Liver (tissue), 9 donors: ENCODE results near the gene PRKN. TPM values are rescaled to one million over a fixed set of nuclear protein-coding genes. Genes with fewer than 3 reads are reported as not detected.

Source experiments
- DNase-seq: peaks from one replicate; pipeline ENCODE4 v3.0.0-alpha.2; 2017; ENCODE audit warnings: low spot score
- H3K27ac ChIP-seq, 2 donors: one replicate each; pipeline ENCODE4 v1.7.0; 2013; ENCODE audit warnings: inconsistent platforms in 2 of 2, low read length in 2 of 2, control low read depth in 1 of 2, low read depth in 1 of 2, mild to moderate bottlenecking in 1 of 2
- H3K27me3 ChIP-seq, 4 donors: one replicate each; pipeline versions ENCODE4 v1.6.1 to v1.7.0; 2013; ENCODE audit warnings: low read length in 3 of 4, inconsistent platforms in 1 of 4, mild to moderate bottlenecking in 1 of 4, moderate library complexity in 1 of 4; ENCODE audit not compliant: control insufficient read depth in 4 of 4, insufficient read depth in 4 of 4
- H3K36me3 ChIP-seq, 4 donors: one replicate each; pipeline versions ENCODE4 v1.6.1 to v1.7.0; 2013; ENCODE audit warnings: low read length in 3 of 4, mild to moderate bottlenecking in 3 of 4, low read depth in 1 of 4, moderate library complexity in 1 of 4; ENCODE audit not compliant: control insufficient read depth in 4 of 4, insufficient read depth in 3 of 4
- H3K4me1 ChIP-seq, 4 donors: one replicate each; pipeline versions ENCODE4 v1.6.1 to v1.7.0; 2013; ENCODE audit warnings: low read length in 3 of 4, mild to moderate bottlenecking in 3 of 4, moderate library complexity in 1 of 4; ENCODE audit not compliant: control insufficient read depth in 4 of 4, insufficient read depth in 4 of 4
- H3K4me3 ChIP-seq, 3 donors: one replicate each; pipeline versions ENCODE4 v1.6.1 to v1.7.0; 2013; ENCODE audit warnings: low read length in 3 of 3, control low read depth in 1 of 3, low read depth in 1 of 3, mild to moderate bottlenecking in 1 of 3
- H3K9ac ChIP-seq, 2 donors: one replicate each; pipeline ENCODE4 v1.7.0; 2013; ENCODE audit warnings: low read length in 2 of 2, mild to moderate bottlenecking in 2 of 2, moderate library complexity in 2 of 2, control low read depth in 1 of 2, low read depth in 1 of 2
- H3K9me3 ChIP-seq, 4 donors: one replicate each; pipeline versions ENCODE4 v1.6.1 to v1.7.0; 2013; ENCODE audit warnings: low read length in 3 of 4; ENCODE audit not compliant: control insufficient read depth in 4 of 4
- FOXA2 ChIP-seq: IDR thresholded peaks from 2 replicates; pipeline ENCODE4 v1.6.1; 2016; ENCODE audit warnings: antibody characterized with exemption
- GABPA ChIP-seq, 2 donors: IDR thresholded peaks in 1 of 2; conservative IDR thresholded peaks in 1 of 2; 2 replicates each; pipeline ENCODE4 v1.6.1; 2016; ENCODE audit warnings: antibody characterized with exemption in 2 of 2, mild to moderate bottlenecking in 1 of 2, moderate library complexity in 1 of 2
- HNF4A ChIP-seq, 2 donors: conservative IDR thresholded peaks; 2 replicates each; pipeline ENCODE4 v1.6.1; 2016; ENCODE audit warnings: antibody characterized with exemption in 2 of 2, mild to moderate bottlenecking in 2 of 2
- HNF4G ChIP-seq: IDR thresholded peaks from 2 replicates; pipeline ENCODE4 v1.6.1; 2016; ENCODE audit warnings: antibody characterized with exemption
- JUND ChIP-seq, 2 donors: IDR thresholded peaks; 2 replicates each; pipeline ENCODE4 v1.6.1; 2016; ENCODE audit warnings: antibody characterized with exemption in 2 of 2
- NR2F2 ChIP-seq: IDR thresholded peaks from 2 replicates; pipeline ENCODE4 v1.6.1; 2016; ENCODE audit warnings: antibody characterized with exemption
- RAD21 ChIP-seq, 2 donors: IDR thresholded peaks; 2 replicates each; pipeline ENCODE4 v1.6.1; 2016; ENCODE audit warnings: antibody characterized with exemption in 2 of 2, mild to moderate bottlenecking in 2 of 2
- RXRA ChIP-seq, 2 donors: IDR thresholded peaks; 2 replicates each; pipeline ENCODE4 v1.6.1; 2017 to 2018; ENCODE audit warnings: antibody characterized with exemption in 2 of 2, mild to moderate bottlenecking in 1 of 2
- SP1 ChIP-seq: IDR thresholded peaks from 2 replicates; pipeline ENCODE4 v1.6.1; 2018; ENCODE audit warnings: antibody characterized with exemption, mild to moderate bottlenecking
- WGBS: extraction: QIAGEN DNeasy Blood & Tissue Kit; methylation state at CpG from one replicate; pipeline ENCODE4 v1.1.7; 2013; 5-methylcytosine and 5-hydroxymethylcytosine counted together
- polyA plus RNA-seq, 2 donors: library from polyadenylated mRNA; stranded (reverse) in 1 of 2; unstranded in 1 of 2; fragments of 200-250 nt in 1 of 2; fragments of >200 nt in 1 of 2; fragmentation: Nextera tagmentation in 1 of 2; extraction: Ambion mirVana in 1 of 2; gene quantifications; one replicate each; pipeline versions ENCODE4 v1.2.1 to v1.2.3, GENCODE V29; 2013 to 2015
- total RNA-seq, 2 donors: library from RNA; depleted of rRNA; stranded (reverse); fragments of >200 nt; gene quantifications; one replicate each; pipeline ENCODE4 v1.2.3, GENCODE V29; 2014
- TF ChIP-seq, protein P1 (sequence below): IDR thresholded peaks from 2 replicates; pipeline ENCODE4 v1.6.1; 2016; ENCODE audit warnings: antibody characterized with exemption
- TF ChIP-seq, protein P2 (sequence below): IDR thresholded peaks from 2 replicates; pipeline ENCODE4 v1.6.1; 2016; ENCODE audit warnings: antibody characterized with exemption
- TF ChIP-seq, protein P3 (sequence below): fragments of 150-350 bp; IDR thresholded peaks from 2 replicates; pipeline ENCODE4 v1.5.1; 2017; ENCODE audit warnings: improper control_type of control experiment, low read depth, low read length; ENCODE audit not compliant: missing input control
- TF ChIP-seq, protein P4 (sequence below): IDR thresholded peaks from 2 replicates; pipeline ENCODE4 v1.6.1; 2016; ENCODE audit warnings: antibody characterized with exemption, mild to moderate bottlenecking
- donor health status: healthy.
- donor health status: healthy.
- donor health status: healthy.
- donor health status: healthy.
- donor health status: healthy.

The PRKN gene
- total and polyA plus RNA-seq, 4 donors, result 0.47 to 4.1 (median 3.2) TPM

DNA sequence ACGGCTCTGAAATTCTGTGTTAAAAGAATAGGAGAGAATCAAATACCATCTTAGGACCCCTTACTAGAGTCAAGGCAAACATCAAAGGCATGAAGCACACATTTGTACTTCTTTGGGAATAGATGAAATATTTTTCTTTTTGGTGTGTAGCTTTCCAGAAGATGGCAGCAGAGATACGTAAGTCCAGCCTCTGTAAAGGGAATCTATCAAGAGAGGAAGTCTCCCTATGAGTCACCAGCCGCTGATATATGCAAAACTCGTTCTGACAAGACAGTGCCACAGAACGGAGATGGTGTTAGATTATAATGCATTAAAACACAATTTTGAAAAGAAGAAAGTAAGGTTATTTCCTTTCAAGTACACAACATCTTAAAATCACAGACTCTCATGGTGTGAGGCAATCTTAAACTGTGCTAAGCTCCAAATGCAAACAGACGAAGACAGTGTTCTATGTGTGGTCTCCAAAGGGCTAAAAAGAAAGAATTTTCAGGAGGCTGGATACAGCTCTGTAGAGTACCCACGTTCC lies 1333.7 kb downstream of the PRKN start:
- H3K27me3 ChIP-seq, result no peaks in the 10 kb centered on the region
- WGBS, result 13% methylated on average over 7 of the region's 7 CpGs
- no peaks in the 10 kb centered on the region for H3K36me3 ChIP-seq
- no peak for DNase-seq
- H3K4me3 ChIP-seq, result no peak overlapping the region
- peaks cover 0 to 3% (median 0%) of the 10 kb centered on the region in 4 donors for H3K4me1 ChIP-seq
- H3K9ac ChIP-seq, result no peak overlapping the region
- no peaks in the 10 kb centered on the region for H3K9me3 ChIP-seq
- H3K27ac ChIP-seq, result no peak overlapping the region
- TF ChIP-seq RXRA (IDR thresholded peaks at IDR 0.05) (no peak), SP1 (no peak), RAD21 (IDR thresholded peaks at IDR 0.05) (peak; percentile 88 to 91), HNF4A (conservative IDR thresholded peaks at IDR 0.05) (no peak), HNF4G (no peak), NR2F2 (no peak), JUND (IDR thresholded peaks at IDR 0.05) (peak; percentile 98), GABPA (IDR thresholded peaks at IDR 0.05 in 1 of 2, conservative IDR thresholded peaks at IDR 0.05 in 1 of 2) (no peak), FOXA2 (no peak)
- TF ChIP-seq, protein P1, sequence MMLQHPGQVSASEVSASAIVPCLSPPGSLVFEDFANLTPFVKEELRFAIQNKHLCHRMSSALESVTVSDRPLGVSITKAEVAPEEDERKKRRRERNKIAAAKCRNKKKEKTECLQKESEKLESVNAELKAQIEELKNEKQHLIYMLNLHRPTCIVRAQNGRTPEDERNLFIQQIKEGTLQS, result peak; percentile 74
- TF ChIP-seq, protein P2, sequence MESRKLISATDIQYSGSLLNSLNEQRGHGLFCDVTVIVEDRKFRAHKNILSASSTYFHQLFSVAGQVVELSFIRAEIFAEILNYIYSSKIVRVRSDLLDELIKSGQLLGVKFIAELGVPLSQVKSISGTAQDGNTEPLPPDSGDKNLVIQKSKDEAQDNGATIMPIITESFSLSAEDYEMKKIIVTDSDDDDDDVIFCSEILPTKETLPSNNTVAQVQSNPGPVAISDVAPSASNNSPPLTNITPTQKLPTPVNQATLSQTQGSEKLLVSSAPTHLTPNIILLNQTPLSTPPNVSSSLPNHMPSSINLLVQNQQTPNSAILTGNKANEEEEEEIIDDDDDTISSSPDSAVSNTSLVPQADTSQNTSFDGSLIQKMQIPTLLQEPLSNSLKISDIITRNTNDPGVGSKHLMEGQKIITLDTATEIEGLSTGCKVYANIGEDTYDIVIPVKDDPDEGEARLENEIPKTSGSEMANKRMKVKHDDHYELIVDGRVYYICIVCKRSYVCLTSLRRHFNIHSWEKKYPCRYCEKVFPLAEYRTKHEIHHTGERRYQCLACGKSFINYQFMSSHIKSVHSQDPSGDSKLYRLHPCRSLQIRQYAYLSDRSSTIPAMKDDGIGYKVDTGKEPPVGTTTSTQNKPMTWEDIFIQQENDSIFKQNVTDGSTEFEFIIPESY, result no peak
- TF ChIP-seq, protein P3, sequence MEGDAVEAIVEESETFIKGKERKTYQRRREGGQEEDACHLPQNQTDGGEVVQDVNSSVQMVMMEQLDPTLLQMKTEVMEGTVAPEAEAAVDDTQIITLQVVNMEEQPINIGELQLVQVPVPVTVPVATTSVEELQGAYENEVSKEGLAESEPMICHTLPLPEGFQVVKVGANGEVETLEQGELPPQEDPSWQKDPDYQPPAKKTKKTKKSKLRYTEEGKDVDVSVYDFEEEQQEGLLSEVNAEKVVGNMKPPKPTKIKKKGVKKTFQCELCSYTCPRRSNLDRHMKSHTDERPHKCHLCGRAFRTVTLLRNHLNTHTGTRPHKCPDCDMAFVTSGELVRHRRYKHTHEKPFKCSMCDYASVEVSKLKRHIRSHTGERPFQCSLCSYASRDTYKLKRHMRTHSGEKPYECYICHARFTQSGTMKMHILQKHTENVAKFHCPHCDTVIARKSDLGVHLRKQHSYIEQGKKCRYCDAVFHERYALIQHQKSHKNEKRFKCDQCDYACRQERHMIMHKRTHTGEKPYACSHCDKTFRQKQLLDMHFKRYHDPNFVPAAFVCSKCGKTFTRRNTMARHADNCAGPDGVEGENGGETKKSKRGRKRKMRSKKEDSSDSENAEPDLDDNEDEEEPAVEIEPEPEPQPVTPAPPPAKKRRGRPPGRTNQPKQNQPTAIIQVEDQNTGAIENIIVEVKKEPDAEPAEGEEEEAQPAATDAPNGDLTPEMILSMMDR, result peak; percentile 54

DNA sequence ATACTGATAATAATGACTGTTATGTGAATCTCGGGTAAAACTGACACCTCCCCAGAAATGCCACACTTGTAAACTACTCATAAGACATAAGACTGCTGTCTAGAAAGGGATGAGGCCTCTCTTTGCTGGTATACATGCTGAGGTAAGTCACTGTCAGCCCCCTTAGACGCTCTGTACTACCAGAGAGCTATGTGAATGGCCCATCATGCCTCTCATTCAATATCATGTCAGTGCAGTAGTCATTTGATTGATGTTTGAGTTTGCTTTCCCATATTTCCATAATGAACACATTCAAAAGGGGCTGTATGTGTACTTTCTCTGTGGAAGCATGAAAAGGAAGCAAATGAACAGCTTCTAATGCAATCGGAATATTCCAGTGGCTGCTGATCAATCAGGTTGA lies 1334.3 kb downstream of the PRKN start:
- Histone ChIP-seq H3K27ac (no peak overlapping the region), H3K36me3 (no peaks in the 10 kb centered on the region), H3K27me3 (no peaks in the 10 kb centered on the region), H3K4me3 (no peak overlapping the region), H3K9me3 (peaks cover 0 to 3% (median 1%) of the 10 kb centered on the region in 4 donors), H3K4me1 (peaks cover 0 to 3% (median 0%) of the 10 kb centered on the region in 4 donors), H3K9ac (no peak overlapping the region)
- no peak for TF ChIP-seq RXRA (IDR thresholded peaks at IDR 0.05)
- TF ChIP-seq FOXA2, result no peak
- TF ChIP-seq, protein P4, sequence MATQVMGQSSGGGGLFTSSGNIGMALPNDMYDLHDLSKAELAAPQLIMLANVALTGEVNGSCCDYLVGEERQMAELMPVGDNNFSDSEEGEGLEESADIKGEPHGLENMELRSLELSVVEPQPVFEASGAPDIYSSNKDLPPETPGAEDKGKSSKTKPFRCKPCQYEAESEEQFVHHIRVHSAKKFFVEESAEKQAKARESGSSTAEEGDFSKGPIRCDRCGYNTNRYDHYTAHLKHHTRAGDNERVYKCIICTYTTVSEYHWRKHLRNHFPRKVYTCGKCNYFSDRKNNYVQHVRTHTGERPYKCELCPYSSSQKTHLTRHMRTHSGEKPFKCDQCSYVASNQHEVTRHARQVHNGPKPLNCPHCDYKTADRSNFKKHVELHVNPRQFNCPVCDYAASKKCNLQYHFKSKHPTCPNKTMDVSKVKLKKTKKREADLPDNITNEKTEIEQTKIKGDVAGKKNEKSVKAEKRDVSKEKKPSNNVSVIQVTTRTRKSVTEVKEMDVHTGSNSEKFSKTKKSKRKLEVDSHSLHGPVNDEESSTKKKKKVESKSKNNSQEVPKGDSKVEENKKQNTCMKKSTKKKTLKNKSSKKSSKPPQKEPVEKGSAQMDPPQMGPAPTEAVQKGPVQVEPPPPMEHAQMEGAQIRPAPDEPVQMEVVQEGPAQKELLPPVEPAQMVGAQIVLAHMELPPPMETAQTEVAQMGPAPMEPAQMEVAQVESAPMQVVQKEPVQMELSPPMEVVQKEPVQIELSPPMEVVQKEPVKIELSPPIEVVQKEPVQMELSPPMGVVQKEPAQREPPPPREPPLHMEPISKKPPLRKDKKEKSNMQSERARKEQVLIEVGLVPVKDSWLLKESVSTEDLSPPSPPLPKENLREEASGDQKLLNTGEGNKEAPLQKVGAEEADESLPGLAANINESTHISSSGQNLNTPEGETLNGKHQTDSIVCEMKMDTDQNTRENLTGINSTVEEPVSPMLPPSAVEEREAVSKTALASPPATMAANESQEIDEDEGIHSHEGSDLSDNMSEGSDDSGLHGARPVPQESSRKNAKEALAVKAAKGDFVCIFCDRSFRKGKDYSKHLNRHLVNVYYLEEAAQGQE, result no peak
- no peak for TF ChIP-seq JUND (IDR thresholded peaks at IDR 0.05)
- DNase-seq, result no peak
- WGBS, result 61% methylated on average over 3 of the region's 3 CpGs
